WTC11 (cell line): ENCODE measurements around the gene PIK3C2G.

ENCODE experiments used
- NFYB ChIP-seq: sonication (generic); formaldehyde crosslinking; conservative IDR thresholded peaks from 2 replicates; pipeline ENCODE4 v1.8.0; 2022; ENCODE audit warnings: low read depth, missing genetic modification reagents
- OVOL2 ChIP-seq: fragments of 250-450 bp; sonication (Bioruptor Pico); IDR thresholded peaks from 2 replicates; pipeline ENCODE4 v1.9.0; 2021; ENCODE audit warnings: mild to moderate bottlenecking, borderline replicate concordance
- PRRX2 ChIP-seq: fragments of 250-450 bp; sonication (Bioruptor Pico); IDR thresholded peaks from 2 replicates; pipeline ENCODE4 v1.8.0; 2021; ENCODE audit warnings: mild to moderate bottlenecking
- RELA ChIP-seq: sonication (generic); formaldehyde crosslinking; IDR thresholded peaks from 2 replicates; pipeline ENCODE4 v1.8.1; 2022; ENCODE audit warnings: missing genetic modification reagents, mild to moderate bottlenecking, borderline replicate concordance
- TF ChIP-seq, protein P1 (sequence below): fragments of 200-600 bp; IDR thresholded peaks from 2 replicates; pipeline ENCODE4 v1.8.0; 2022; ENCODE audit warnings: antibody characterized with exemption
- TF ChIP-seq, protein P2 (sequence below): sonication (generic); formaldehyde crosslinking; IDR thresholded peaks from 2 replicates; pipeline ENCODE4 v1.8.0; 2022; ENCODE audit warnings: mild to moderate bottlenecking, missing genetic modification reagents

- TF ChIP-seq, protein P1, sequence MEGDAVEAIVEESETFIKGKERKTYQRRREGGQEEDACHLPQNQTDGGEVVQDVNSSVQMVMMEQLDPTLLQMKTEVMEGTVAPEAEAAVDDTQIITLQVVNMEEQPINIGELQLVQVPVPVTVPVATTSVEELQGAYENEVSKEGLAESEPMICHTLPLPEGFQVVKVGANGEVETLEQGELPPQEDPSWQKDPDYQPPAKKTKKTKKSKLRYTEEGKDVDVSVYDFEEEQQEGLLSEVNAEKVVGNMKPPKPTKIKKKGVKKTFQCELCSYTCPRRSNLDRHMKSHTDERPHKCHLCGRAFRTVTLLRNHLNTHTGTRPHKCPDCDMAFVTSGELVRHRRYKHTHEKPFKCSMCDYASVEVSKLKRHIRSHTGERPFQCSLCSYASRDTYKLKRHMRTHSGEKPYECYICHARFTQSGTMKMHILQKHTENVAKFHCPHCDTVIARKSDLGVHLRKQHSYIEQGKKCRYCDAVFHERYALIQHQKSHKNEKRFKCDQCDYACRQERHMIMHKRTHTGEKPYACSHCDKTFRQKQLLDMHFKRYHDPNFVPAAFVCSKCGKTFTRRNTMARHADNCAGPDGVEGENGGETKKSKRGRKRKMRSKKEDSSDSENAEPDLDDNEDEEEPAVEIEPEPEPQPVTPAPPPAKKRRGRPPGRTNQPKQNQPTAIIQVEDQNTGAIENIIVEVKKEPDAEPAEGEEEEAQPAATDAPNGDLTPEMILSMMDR = no peak
- TF ChIP-seq, protein P2, sequence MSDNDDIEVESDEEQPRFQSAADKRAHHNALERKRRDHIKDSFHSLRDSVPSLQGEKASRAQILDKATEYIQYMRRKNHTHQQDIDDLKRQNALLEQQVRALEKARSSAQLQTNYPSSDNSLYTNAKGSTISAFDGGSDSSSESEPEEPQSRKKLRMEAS (CRISPR knock-in tag) = no peak
- TF ChIP-seq NFYB (CRISPR knock-in tag) (no peak), PRRX2 (CRISPR knock-in tag) (no peak), OVOL2 (CRISPR knock-in tag) (no peak), RELA (CRISPR knock-in tag) (no peak)
Observed at GRCh38 chr12:18646286-18646890, 385.1 kb downstream of the PIK3C2G start.
